Large intestine (tissue), 3 donors: ENCODE measurements around the gene TMEM238. TPM values are rescaled to one million over a fixed set of nuclear protein-coding genes. Genes with fewer than 3 reads are reported as not detected.
"Not testable (repeated sequence)": the region's sequence is repeated elsewhere in the genome, so short reads cannot be mapped to it uniquely, and the experiment has no call there.

Experiments
- DNase-seq, 2 donors: peaks; one replicate each; pipeline versions ENCODE4 v3.0.0 to v3.0.0-alpha.2; 2013
- H3K27ac ChIP-seq: one replicate; pipeline ENCODE4 v1.5.1; 2013; ENCODE audit warnings: low read length
- H3K27me3 ChIP-seq: 2 replicates; pipeline ENCODE4 v1.6.1; 2013; ENCODE audit warnings: low read length; ENCODE audit not compliant: control insufficient read depth, insufficient read depth
- H3K36me3 ChIP-seq: 2 replicates; pipeline ENCODE4 v1.6.1; 2013; ENCODE audit warnings: low read length; ENCODE audit not compliant: control insufficient read depth, insufficient read depth
- H3K4me1 ChIP-seq: one replicate; pipeline ENCODE4 v1.6.1; 2013; ENCODE audit warnings: low read length; ENCODE audit not compliant: control insufficient read depth, insufficient read depth
- H3K4me3 ChIP-seq: one replicate; pipeline ENCODE4 v1.5.1; 2013; ENCODE audit warnings: low read length
- H3K9me3 ChIP-seq: one replicate; pipeline ENCODE4 v1.6.1; 2013; ENCODE audit warnings: mild to moderate bottlenecking, low read depth, low read length, moderate library complexity; ENCODE audit not compliant: control insufficient read depth
- WGBS: methylation state at CpG from one replicate; pipeline ENCODE4 v1.1.5; 2013; ENCODE audit warnings: low lambda C conversion rate; ENCODE audit not compliant: insufficient coverage; 5-methylcytosine and 5-hydroxymethylcytosine counted together
- polyA plus RNA-seq: library from polyadenylated mRNA; unstranded; fragments of 120-200 nt; gene quantifications from one replicate; pipeline ENCODE4 v1.2.1, GENCODE V29; 2013

TMEM238 gene
- polyA plus RNA-seq, 1 donor = 8.7 TPM

DNA sequence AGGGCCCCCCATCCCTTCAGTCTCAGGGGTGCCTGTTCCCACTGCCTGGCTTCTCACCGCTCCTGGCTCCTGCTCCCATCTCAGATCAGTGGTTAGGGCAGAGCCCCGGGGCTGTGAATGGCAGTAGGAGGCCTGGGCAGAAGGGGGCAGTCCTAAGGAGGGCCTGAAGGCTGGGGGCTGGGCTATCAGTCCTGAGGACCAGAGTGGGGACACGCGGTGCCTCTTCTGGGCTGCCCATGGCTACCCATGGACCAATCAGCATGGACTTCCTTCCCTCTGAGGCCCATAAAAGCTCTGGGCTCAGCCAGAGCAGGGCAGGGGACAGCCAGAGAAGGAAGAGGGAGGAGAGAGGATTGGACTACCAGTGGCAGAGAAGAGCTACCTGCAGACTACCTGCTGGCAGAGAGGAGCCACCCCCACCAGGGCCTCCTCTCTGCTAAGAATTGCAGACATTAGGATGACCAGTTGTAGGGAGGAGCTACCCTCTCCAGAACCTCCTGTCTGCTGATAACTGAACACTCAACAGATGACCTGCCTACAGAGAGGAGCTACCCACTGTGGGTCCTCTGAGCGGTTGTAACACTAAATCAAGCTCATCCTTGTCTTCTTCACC lies 35.6 kb upstream of the TMEM238 start:
- no peak for DNase-seq
- Histone ChIP-seq H3K4me3 (no peak overlapping the region), H3K4me1 (no peaks in the 10 kb centered on the region), H3K27ac (no peak overlapping the region), H3K36me3 (no peaks in the 10 kb centered on the region), H3K9me3 (no peaks in the 10 kb centered on the region), H3K27me3 (peaks cover 9% of the 10 kb centered on the region)
- no CpG with 5 or more reads among the region's 5 CpGs for WGBS

DNA sequence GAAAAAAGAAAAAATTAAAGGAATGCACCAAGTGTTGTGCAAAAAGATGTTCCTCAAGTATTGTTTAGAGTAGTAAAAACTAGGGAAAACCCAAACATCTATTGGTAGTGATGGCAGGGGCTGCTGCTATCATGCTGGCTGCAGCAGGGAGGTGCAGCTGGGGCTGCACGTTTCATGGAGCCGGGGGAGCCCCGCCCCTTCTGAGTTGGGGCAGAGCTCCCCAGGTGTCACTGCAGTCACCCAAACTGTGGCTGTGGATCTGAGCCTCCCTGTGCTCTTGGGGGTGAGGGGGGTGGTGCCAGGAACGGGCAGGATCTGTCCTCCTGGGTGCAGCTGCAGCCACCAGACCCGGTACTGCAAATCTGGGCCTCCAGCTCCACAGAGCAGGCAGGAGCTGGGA lies 35.0 kb upstream of the TMEM238 start:
- Histone ChIP-seq H3K36me3 (no peaks in the 10 kb centered on the region), H3K27me3 (peaks cover 5% of the 10 kb centered on the region), H3K9me3 (no peaks in the 10 kb centered on the region), H3K27ac (no peak overlapping the region), H3K4me1 (no peaks in the 10 kb centered on the region), H3K4me3 (no peak overlapping the region)
- WGBS = no CpG with 5 or more reads among the region's 5 CpGs
- DNase-seq = no peak

DNA sequence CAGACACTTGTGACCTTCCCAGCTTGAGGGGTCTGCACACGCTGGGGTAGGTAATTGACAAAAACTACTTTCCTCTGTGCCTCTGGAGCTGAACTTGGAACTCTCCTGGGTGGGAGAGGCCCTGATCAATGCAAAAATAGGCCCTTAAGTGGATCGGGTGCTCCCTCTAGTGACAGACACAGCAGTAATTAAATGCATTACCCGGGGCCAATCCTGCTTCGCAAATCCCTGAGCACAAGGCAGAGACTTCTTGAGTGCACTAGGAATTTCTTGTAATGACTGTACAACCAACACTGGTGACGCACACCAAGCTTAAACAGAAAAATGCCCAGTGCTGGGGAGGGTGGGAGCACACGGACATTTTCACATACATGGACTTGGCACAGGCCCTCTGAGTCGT lies 34.1 kb upstream of the TMEM238 start:
- Histone ChIP-seq H3K4me3 (no peak overlapping the region), H3K27me3 (peaks cover 5% of the 10 kb centered on the region), H3K27ac (no peak overlapping the region), H3K9me3 (no peaks in the 10 kb centered on the region), H3K4me1 (no peaks in the 10 kb centered on the region), H3K36me3 (no peaks in the 10 kb centered on the region)
- peak; percentile 67 to 72 for DNase-seq
- no CpG with 5 or more reads among the region's 7 CpGs for WGBS

DNA sequence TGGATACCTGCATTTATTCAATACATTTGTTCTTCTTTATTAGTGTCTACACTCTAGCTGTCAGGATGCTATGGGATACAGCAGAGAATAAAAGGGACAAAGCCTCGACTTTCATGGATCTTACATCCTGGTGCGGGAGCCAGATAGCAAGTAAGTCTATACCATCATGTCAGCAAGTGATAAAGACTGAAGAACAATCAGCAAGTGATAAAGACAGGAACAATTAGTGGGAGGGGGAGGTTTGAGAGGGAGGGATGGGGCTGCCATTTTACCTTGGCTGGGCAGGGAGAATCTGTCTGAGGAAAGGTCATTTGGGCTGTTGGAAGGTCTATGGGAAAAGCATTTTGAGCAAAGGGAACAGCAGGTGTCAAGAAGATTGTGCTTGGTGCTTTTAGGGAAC lies 26.1 kb upstream of the TMEM238 start:
- no CpG with 5 or more reads among the region's 2 CpGs for WGBS
- no peaks in the 10 kb centered on the region for H3K9me3 ChIP-seq

DNA sequence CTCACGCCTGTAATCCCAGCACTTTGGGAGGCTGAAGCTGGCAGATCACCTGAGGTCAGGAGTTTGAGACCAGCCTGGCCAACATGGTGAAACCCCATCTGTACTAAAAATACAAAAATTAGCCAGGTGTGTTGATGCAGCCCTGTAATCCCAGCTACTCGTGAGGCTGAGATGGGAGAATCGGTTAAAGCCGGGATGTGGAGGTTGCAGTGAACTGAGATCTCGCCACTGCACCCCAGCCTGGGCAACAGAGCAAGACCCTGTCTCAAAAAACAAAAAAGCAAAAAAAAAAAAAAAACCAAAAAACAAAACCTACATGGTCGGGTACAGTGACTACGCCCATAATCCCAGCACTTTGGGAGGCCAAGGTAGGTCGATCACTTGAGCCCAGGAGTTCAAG lies 25.1 kb upstream of the TMEM238 start:
- H3K27ac ChIP-seq, H3K9me3 ChIP-seq, DNase-seq, H3K27me3 ChIP-seq, H3K4me3 ChIP-seq: not testable (repeated sequence)
- H3K4me1 ChIP-seq = peaks cover 13% of the 10 kb centered on the region
- H3K36me3 ChIP-seq = peaks cover 18% of the 10 kb centered on the region
- no CpG with 5 or more reads among the region's 8 CpGs for WGBS

More for the DNA sequence above, 26.1 kb upstream of the TMEM238 start:
- peaks cover 13% of the 10 kb centered on the region for H3K36me3 ChIP-seq
- H3K27me3 ChIP-seq = no peaks in the 10 kb centered on the region
- no peak overlapping the region for H3K27ac ChIP-seq
- peaks cover 13% of the 10 kb centered on the region for H3K4me1 ChIP-seq
- H3K4me3 ChIP-seq = no peak overlapping the region
- DNase-seq = no peak

DNA sequence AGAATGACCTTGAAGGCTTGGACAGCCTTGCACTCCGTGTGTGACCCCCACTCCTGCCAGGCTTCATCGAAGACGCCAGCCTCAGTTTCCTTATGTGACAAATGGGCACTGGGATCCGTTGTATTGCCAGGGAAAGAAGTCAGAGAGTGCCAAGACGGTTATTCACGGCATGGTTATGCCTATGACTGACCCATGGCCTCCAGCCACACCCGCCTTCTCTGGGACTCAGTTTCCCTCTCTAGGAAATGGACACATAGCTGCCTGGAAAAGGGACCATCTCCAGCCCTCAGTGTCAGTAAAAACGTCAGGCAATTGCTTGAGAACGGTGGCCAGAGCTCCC lies 24.4 kb upstream of the TMEM238 start:
- no peak for DNase-seq
- Histone ChIP-seq H3K27ac (peak overlapping the region; percentile 98), H3K36me3 (peaks cover 18% of the 10 kb centered on the region), H3K4me3 (peak overlapping the region; percentile 66), H3K4me1 (peaks cover 13% of the 10 kb centered on the region), H3K27me3 (no peaks in the 10 kb centered on the region), H3K9me3 (no peaks in the 10 kb centered on the region)
- WGBS = no CpG with 5 or more reads among the region's 9 CpGs

DNA sequence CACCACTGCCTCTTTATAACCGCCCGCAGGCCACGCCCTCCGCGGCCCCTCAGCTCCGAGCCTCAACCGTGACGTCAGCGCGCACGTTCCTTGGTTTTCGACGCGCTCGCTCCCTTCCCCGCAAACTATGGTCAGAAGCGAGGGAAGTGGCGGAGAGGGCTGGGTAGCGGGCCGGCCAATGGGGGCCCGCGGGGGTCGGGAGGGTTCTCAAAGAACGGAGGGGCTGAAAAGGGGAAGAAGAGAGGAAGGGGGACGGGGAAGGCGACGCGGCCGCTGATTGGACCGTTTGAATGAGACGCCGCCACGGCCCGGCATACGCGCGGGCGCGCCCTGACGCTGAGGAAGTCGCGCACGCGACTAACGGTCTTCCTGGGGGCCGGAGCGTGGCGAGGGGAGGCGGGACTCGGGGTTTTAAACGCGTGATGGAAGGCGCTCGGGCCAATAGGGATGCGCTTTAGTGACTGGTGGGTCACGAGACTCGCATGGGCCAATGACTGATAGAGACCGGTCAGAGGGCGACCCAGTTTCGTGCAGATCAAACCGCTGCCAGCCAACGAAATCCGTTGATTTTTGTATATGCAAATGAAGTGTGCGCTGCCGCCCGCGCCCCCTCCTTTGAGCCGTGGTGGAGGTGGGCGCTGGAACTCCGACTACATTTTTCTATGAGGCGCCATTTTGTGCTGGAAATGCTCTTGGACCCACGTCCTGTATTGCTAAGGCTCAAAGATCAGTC lies 23.9 kb upstream of the TMEM238 start:
- Histone ChIP-seq H3K4me1 (peaks cover 13% of the 10 kb centered on the region), H3K27ac (peak overlapping the region; percentile 98), H3K4me3 (peak overlapping the region; percentile 66), H3K9me3 (no peaks in the 10 kb centered on the region), H3K27me3 (no peaks in the 10 kb centered on the region), H3K36me3 (peaks cover 24% of the 10 kb centered on the region)
- no CpG with 5 or more reads among the region's 72 CpGs for WGBS
- peak; percentile 99 for DNase-seq

DNA sequence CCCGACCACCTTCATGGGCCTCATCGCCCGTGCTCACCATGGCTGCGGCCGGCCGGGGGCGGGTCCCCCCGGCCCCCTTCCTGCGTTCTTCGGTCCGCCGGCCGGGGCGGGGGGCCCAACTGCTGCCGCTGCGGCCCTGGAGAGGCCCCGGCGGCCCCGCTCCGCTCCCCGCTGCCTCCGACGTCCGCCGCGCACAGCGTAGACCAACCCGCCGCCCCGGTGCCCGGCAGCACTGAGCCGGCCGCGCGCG lies 23.4 kb upstream of the TMEM238 start, which contains the start of gene UBE2S:
Gene UBE2S, minus strand, starts transcription at position 239 of the 250 bp plus-strand sequence. Its CDS starts 199 bp downstream, at position 40.
- not testable (repeated sequence) for H3K27me3 ChIP-seq, DNase-seq, H3K9me3 ChIP-seq
- H3K27ac ChIP-seq = peak within 1 kb of the TSS; percentile 98
- WGBS = no CpG with 5 or more reads among the region's 36 CpGs
- H3K36me3 ChIP-seq = peaks cover 29% of the 10 kb centered on the region
- peak within 1 kb of the TSS; percentile 66 for H3K4me3 ChIP-seq
- peaks cover 13% of the 10 kb centered on the region for H3K4me1 ChIP-seq

DNA sequence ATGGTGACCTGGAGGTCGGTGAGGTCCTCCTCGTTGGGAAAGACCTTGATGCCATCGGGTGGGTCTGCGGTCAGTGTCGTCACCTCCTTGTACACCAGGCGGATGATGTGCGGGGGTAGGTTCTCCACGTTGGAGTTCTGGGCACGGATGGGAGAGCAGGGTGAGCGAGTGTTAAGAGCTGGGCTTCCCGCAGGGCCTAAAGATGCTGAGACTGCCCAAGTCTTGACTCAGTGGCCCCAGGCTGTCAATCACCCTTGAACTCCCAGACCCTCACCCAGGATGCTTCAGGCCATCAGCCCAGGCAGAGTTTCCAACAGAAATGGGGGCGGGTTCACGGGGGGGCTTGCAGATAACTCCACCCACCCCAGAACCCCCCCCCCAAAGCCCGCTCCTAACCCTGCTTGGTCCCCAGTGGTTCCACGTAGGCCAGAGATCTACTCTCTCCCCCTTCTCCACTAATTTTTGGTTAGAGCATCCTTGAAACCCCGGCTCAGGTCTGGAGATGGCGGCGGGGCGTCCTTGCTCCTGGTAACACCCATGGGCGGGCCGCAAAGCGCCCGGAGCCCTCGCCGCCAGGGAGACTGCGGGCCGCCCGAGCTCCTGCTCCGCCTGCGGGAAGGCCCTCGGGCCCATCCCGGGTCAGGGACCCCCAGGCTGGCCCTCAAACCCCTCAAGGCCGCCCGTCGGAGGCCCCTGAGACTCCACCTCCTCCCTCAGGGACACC lies 22.9 kb upstream of the TMEM238 start:
- no peaks in the 10 kb centered on the region for H3K27me3 ChIP-seq
- WGBS = no CpG with 5 or more reads among the region's 35 CpGs
- H3K4me1 ChIP-seq = peaks cover 13% of the 10 kb centered on the region
- peak overlapping the region; percentile 98 for H3K27ac ChIP-seq
- DNase-seq = no peak
- no peaks in the 10 kb centered on the region for H3K9me3 ChIP-seq
- H3K4me3 ChIP-seq = peak overlapping the region; percentile 66
- H3K36me3 ChIP-seq = peaks cover 34% of the 10 kb centered on the region

DNA sequence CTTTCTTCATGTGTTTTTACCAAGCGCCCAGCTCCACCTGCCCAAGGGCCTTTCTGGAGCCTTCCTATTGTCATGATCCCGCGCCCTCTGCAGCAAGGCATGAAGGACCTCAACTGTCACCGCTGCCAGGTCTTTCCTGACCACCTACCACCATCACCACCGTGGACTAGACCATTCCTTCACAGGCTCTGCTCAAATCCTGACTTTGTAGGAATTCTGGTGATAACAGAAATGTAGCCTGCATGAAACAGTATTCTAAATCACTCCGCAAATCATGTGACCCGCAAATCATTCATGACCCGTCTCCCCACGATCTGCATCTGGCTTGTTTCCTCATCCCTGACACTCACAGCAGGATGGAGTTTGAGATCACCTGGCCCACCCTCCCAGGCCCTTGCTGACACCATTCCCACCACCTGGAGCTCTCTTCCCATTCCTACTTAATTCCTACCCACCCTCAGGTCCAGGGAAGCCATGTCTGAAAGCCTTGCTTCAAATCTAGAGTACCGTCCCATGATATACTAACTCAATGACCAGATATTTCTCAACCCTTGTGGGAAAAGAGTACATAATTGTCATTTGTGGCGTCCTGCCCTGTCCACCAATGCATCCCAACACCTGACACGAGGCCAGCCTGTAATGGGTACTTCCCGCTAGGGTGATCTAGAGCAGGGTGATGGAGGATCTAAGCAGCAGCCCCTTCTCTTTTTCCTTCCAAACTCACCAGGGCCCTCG lies 22.2 kb upstream of the TMEM238 start:
- no peaks in the 10 kb centered on the region for H3K27me3 ChIP-seq
- H3K4me1 ChIP-seq = peaks cover 13% of the 10 kb centered on the region
- no peaks in the 10 kb centered on the region for H3K9me3 ChIP-seq
- H3K27ac ChIP-seq = no peak overlapping the region
- no peak for DNase-seq
- peak overlapping the region; percentile 66 for H3K4me3 ChIP-seq
- WGBS = no CpG with 5 or more reads among the region's 14 CpGs
- peaks cover 39% of the 10 kb centered on the region for H3K36me3 ChIP-seq
